GM18907 (cell line): ENCODE results near the gene USP40.

Experiments used
- ATAC-seq: cut with Tn5 transposase; IDR thresholded peaks from one replicate; pipeline ENCODE4 v1.9.1; 2021; ENCODE audit warnings: mild to moderate bottlenecking, moderate library complexity; ENCODE audit not compliant: unreplicated experiment

Gene USP40

DNA sequence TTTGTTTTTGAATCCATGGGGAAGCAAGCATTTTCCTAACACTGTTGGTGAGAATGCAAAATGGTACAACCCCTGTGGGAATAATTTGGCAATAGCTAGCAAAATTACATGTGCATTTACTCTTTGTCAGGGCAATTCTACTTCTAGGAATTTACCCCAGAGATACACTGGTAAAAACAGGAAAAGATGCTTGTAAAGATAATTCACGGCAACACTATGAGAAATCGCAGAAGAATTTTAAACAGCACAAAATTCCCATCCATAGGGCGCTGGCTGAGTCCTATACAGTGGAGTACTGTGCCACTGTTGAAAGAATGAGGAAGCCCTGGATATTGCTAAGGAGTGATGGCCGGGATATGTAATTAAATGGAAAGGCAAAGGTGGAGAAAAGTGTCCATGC, 136.5 kb downstream of the USP40 start:
- ATAC-seq, result no peak

- ATAC-seq, result no peak
Measured at GRCh38 chr2:233429175-233429897, 137.2 kb downstream of the USP40 start.

DNA sequence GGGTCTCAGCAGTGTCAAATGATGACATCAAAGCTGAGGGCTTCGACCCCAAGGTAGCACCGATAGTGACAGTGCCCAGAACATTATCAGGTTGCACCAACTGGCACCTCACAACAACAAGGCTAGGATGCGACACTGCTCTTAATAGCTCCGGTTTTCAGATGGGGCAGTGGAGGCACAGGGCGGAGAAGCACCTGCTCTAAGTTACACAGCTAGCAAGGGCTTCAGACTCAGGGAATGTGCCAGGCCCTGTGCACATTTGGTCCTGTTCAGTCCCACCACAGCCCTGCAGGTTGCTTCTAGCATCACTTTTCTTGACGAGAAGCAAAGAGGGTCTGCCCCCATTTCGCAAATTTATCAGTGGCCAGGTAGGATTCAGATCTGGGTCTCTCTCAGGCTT, 138.1 kb downstream of the USP40 start:
- ATAC-seq, result no peak

DNA sequence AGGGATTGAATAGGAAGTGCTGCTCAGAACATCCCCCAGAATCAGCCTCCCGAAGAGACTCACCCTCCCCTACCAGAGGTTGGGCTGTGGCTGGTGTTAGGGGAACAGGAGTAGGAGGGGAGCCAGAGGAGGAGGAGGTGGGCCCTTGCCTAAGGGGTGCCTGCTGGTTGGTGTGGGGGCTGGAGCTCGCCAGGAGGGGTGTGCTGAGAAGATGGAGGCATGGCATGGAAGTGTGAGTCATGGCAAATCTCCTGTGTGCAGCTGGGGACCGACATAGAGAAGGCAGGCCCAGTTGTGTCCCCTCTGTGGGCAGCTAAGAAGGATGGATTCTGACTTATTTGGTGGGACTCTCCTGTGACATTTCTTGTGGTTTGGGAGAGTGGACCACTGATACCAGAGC, 138.6 kb downstream of the USP40 start:
- no peak for ATAC-seq

GRCh38 chr2:233426619-233427342, 139.8 kb downstream of the USP40 start:
- ATAC-seq, result no peak
